ENCODE measurements around the gene RALGPS1. TPM values are rescaled to one million over a fixed set of nuclear protein-coding genes. Genes with fewer than 3 reads are reported as not detected.
A peak's percentile ranks its signal among the peaks of the same experiment; 100 is the strongest.

The RALGPS1 gene
- polyA plus RNA-seq, 4 donors: 16.6 to 53.3 (median 26.8) TPM

DNA sequence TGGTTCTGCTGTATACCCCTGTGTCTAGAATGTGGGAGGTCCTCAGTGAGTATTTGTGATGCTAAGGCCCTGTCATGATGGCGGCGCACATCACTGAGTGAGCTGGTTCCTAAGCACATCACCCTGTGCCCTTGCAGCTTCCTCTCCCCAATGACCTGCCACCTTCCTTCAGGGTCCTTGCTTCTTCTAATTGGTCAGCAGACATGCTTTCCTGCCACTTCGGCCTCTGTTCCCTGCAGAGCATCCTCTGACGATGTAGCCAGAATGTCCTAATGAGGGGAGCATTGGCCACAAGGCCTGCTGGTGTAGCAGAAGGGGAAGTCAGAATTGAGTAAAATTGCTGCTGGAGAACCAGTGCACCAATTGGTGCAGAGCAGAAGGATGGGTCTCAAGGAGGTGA is 238.9 kb downstream of the RALGPS1 start:
- H3K9me3 ChIP-seq (ENCODE audit: control insufficient read depth in 2 of 2, insufficient read depth in 1 of 2, low read depth in 1 of 2, low read length in 1 of 2): no peaks in the 10 kb centered on the region
- H3K27ac ChIP-seq (ENCODE audit: low read depth in 1 of 3, low read length in 2 of 3): no peak overlapping the region
- FAIRE-seq (no peak), DNase-seq (no peak)
- peaks cover 0 to 21% (median 0%) of the 10 kb centered on the region in 3 donors for H3K36me3 ChIP-seq (ENCODE audit: control insufficient read depth in 3 of 3, insufficient read depth in 2 of 3, low read depth in 1 of 3, low read length in 3 of 3)
- WGBS, 3 donors: 93 to 95% (median 94%) methylated on average over 4 of the region's 4 CpGs
- H3K4me3 ChIP-seq (ENCODE audit: low read depth in 1 of 3, low read length in 3 of 3): no peak overlapping the region
- H3K4me1 ChIP-seq (ENCODE audit: control insufficient read depth in 3 of 3, insufficient read depth in 2 of 3, low read depth in 1 of 3, low read length in 2 of 3): no peaks in the 10 kb centered on the region
- no peaks in the 10 kb centered on the region for H3K27me3 ChIP-seq (ENCODE audit: control insufficient read depth in 3 of 3, insufficient read depth in 3 of 3, low read length in 3 of 3)

DNA sequence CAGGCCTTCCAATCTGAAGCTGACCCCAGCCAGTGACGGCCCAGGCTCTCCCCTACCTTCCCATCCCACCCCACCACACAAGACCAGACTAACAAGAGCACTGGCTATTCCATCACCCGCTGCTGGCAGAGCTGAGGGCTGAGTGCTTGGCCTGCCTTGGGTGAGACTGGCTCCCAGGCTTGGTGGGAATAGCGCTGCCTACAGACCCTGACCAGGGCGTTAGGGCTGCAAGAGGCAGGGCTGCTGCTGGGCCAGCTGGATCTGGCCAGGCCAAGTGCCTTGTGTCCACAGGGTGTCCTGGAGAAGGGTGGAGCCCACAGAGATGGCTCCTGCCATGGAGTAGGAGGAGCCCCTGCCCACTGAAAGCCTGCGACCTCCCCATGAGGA is 239.4 kb downstream of the RALGPS1 start:
- H3K27ac ChIP-seq (ENCODE audit: low read depth in 1 of 3, low read length in 2 of 3): peak overlapping the region in 2 of 3 donors; percentile 34 to 43
- 83 to 90% (median 90%) methylated on average over 5 of the region's 5 CpGs for WGBS, 3 donors
- no peak for FAIRE-seq
- DNase-seq: no peak
- H3K4me1 ChIP-seq (ENCODE audit: control insufficient read depth in 3 of 3, insufficient read depth in 2 of 3, low read depth in 1 of 3, low read length in 2 of 3): peaks cover 0 to 3% (median 0%) of the 10 kb centered on the region in 3 donors
- no peaks in the 10 kb centered on the region for H3K9me3 ChIP-seq (ENCODE audit: control insufficient read depth in 2 of 2, insufficient read depth in 1 of 2, low read depth in 1 of 2, low read length in 1 of 2)
- H3K4me3 ChIP-seq (ENCODE audit: low read depth in 1 of 3, low read length in 3 of 3): no peak overlapping the region
- peaks cover 0 to 16% (median 0%) of the 10 kb centered on the region in 3 donors for H3K36me3 ChIP-seq (ENCODE audit: control insufficient read depth in 3 of 3, insufficient read depth in 2 of 3, low read depth in 1 of 3, low read length in 3 of 3)
- H3K27me3 ChIP-seq (ENCODE audit: control insufficient read depth in 3 of 3, insufficient read depth in 3 of 3, low read length in 3 of 3): no peaks in the 10 kb centered on the region

DNA sequence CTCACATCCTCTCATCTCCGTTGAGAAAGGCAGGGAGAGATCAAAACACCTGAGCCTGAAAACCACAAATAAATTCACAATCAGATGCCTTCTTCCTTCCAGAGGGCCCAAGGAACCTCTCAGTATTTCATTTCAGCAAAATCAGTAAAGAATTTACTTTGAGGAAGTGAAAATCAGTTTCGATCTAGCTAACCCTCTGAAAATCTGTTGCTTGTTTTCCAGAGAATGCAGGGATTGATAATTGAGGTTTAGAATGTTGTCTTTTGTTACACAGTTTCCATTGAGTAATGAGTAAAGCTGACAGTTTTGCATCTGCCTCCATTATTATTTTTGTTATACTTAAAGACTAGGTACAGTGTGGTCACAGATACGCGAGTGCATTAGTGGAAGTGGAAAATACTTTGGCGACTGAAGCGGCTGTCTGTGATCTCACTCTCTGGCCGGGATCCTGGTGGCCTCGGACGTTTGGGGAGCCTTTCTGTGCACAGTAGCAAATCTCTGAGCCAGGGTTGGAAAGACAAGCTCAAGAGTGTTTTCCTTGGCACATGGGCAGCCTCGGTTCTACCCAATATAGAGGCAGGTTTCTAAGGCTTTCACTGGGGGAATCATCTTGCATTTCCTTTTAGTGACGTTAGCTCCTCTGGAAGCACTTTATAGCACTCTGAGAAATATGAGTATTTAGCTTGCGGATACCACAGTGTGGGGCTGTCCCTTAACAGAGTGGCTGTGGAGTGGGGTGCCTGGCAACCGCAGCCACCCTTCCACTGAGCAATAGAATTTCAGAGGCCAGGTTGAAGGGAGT is 240.0 kb downstream of the RALGPS1 start:
- 44 to 82% (median 71%) methylated on average over 13 of the region's 13 CpGs for WGBS, 3 donors
- Histone ChIP-seq H3K4me1 (ENCODE audit: control insufficient read depth in 3 of 3, insufficient read depth in 2 of 3, low read depth in 1 of 3, low read length in 2 of 3) (peaks cover 0 to 8% (median 0%) of the 10 kb centered on the region in 3 donors), H3K27ac (ENCODE audit: low read depth in 1 of 3, low read length in 2 of 3) (peak overlapping the region in 2 of 3 donors; percentile 34 to 43), H3K27me3 (ENCODE audit: control insufficient read depth in 3 of 3, insufficient read depth in 3 of 3, low read length in 3 of 3) (no peaks in the 10 kb centered on the region), H3K9me3 (ENCODE audit: control insufficient read depth in 2 of 2, insufficient read depth in 1 of 2, low read depth in 1 of 2, low read length in 1 of 2) (no peaks in the 10 kb centered on the region), H3K4me3 (ENCODE audit: low read depth in 1 of 3, low read length in 3 of 3) (no peak overlapping the region), H3K36me3 (ENCODE audit: control insufficient read depth in 3 of 3, insufficient read depth in 2 of 3, low read depth in 1 of 3, low read length in 3 of 3) (peaks cover 0 to 12% (median 0%) of the 10 kb centered on the region in 3 donors)
- DNase-seq (no peak), FAIRE-seq (no peak)

DNA sequence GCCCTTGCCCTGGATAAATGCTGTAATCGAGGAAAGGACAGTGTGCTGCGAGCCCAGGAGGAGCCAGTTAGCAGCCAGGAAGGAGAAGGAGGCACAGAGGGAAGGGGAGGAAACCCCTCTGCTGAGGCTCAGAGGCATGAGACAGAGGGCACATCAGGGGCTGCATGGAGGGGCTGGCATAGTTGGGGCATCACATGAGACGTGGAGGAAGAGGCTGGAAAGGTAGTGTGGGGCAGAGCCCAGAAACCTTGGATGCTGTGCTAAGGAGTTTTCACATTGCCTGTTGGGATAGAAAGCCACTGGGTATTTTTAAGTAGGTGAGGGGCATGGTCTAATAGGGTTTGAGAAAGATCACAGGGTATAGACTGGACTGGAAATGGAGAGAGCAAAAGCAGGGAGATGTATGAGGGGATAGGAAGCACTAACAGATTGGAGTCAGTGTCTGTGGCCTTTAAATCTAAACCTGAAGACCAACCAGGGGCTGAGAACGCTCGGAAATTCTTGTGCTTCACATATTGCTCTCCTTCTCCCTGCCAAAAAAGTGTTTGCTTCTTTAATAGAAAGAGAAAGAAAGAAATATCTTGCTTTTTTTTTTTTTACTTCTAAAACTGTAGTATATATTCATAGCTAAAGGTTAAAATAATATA is 240.9 kb downstream of the RALGPS1 start:
- Histone ChIP-seq H3K9me3 (ENCODE audit: control insufficient read depth in 2 of 2, insufficient read depth in 1 of 2, low read depth in 1 of 2, low read length in 1 of 2) (no peaks in the 10 kb centered on the region), H3K36me3 (ENCODE audit: control insufficient read depth in 3 of 3, insufficient read depth in 2 of 3, low read depth in 1 of 3, low read length in 3 of 3) (peaks cover 0 to 16% (median 0%) of the 10 kb centered on the region in 3 donors), H3K4me3 (ENCODE audit: low read depth in 1 of 3, low read length in 3 of 3) (no peak overlapping the region), H3K27ac (ENCODE audit: low read depth in 1 of 3, low read length in 2 of 3) (peak overlapping the region in 2 of 3 donors; percentile 2 to 36), H3K4me1 (ENCODE audit: control insufficient read depth in 3 of 3, insufficient read depth in 2 of 3, low read depth in 1 of 3, low read length in 2 of 3) (peaks cover 0 to 13% (median 0%) of the 10 kb centered on the region in 3 donors), H3K27me3 (ENCODE audit: control insufficient read depth in 3 of 3, insufficient read depth in 3 of 3, low read length in 3 of 3) (no peaks in the 10 kb centered on the region)
- FAIRE-seq (no peak), DNase-seq (no peak)
- WGBS, 3 donors: 79 to 90% (median 90%) methylated on average over 5 of the region's 5 CpGs

DNA sequence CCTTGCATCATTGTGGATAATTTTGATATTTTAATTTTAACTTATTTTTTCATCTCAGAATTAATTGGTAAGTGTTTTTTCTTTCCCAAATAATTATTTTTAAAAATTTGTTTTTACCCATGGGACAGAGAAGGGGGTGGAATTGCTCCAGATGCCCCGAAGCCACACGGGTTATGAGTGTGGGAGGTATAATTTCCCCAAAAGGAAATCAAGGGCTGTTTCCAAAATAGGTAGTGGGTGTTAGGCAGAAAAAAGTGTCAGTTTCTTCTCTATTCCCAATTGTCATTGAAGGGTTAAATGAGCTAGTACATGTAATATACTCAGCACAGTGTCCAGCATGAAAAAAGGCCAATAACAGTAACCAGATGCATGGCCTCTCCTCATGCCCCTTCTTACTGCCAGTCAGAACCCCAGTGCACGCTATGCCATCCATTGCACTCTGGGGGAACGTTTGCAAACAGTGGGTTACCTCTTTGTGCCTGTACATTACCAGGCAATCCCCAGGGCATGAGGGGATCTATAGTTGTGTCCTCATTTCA is 244.3 kb downstream of the RALGPS1 start:
- no peak for FAIRE-seq
- Histone ChIP-seq H3K36me3 (ENCODE audit: control insufficient read depth in 3 of 3, insufficient read depth in 2 of 3, low read depth in 1 of 3, low read length in 3 of 3) (peaks cover 0 to 20% (median 0%) of the 10 kb centered on the region in 3 donors), H3K27me3 (ENCODE audit: control insufficient read depth in 3 of 3, insufficient read depth in 3 of 3, low read length in 3 of 3) (no peaks in the 10 kb centered on the region), H3K4me1 (ENCODE audit: control insufficient read depth in 3 of 3, insufficient read depth in 2 of 3, low read depth in 1 of 3, low read length in 2 of 3) (peaks cover 0 to 29% (median 5%) of the 10 kb centered on the region in 3 donors), H3K4me3 (ENCODE audit: low read depth in 1 of 3, low read length in 3 of 3) (no peak overlapping the region), H3K9me3 (ENCODE audit: control insufficient read depth in 2 of 2, insufficient read depth in 1 of 2, low read depth in 1 of 2, low read length in 1 of 2) (no peaks in the 10 kb centered on the region), H3K27ac (ENCODE audit: low read depth in 1 of 3, low read length in 2 of 3) (peak overlapping the region in 1 of 3 donors; percentile 65)
- 81 to 83% (median 82%) methylated on average over 4 of the region's 4 CpGs for WGBS, 3 donors
- DNase-seq: no peak

DNA sequence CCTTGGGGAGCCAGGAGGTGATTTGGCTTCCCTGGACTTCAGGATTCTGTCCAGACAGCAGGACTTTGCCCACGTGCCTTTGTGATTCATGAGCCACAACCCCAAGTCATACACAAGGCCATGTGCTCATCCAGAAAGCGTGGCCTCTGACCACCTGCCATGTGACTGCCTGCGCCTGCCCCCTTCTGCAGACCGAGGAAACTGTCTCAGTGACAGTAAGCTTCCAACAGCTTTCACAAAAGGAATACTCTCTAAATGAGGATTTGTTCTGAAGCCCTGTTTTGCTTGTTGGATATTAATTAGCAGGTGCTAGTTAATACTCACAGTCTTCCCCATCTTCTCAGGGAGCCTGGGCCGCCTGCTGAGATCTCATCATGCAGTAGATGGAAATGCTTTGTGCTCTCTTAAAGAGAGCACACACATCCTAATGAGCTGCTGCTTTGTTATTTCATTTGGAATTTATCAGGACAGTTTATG is 244.8 kb downstream of the RALGPS1 start:
- DNase-seq (peak; percentile 82 to 87), FAIRE-seq (no peak)
- 40 to 61% (median 51%) methylated on average over 5 of the region's 5 CpGs for WGBS, 3 donors

DNA sequence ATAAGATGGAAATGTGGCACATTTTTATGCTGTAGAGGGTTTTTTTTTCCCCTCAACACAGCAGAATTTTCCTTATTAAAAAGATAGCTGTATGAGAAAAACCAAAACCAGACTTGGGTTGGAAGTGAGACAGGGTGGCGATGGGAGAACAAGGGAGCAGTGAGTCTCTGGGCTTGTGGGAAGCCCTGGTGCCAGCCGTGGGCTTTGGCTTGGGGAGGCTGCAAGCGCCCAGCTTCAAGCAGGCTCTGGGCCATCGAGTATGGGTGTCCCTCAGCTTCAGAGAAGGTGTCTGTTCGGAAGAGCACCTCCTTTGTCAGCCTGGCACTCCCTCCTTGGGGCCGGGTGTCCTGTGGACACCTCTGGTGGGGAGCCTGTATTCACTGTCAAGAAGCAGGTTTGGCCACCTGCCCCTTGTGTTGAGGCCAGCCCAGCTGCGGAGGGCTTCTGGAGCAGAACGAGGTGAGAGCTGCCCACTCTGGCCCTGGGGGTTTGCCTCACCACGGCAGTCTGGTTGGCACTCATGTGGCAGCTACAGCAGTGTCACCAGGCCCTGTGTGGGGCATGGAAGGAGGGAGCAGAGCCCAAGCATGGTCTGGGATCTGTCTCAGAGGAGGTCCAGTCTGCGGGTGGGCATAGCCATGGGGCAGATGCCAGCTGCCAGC is 245.5 kb downstream of the RALGPS1 start:
- peaks cover 0 to 29% (median 5%) of the 10 kb centered on the region in 3 donors for H3K4me1 ChIP-seq (ENCODE audit: control insufficient read depth in 3 of 3, insufficient read depth in 2 of 3, low read depth in 1 of 3, low read length in 2 of 3)
- FAIRE-seq (no peak), DNase-seq (no peak)
- H3K36me3 ChIP-seq (ENCODE audit: control insufficient read depth in 3 of 3, insufficient read depth in 2 of 3, low read depth in 1 of 3, low read length in 3 of 3): peaks cover 0 to 19% (median 0%) of the 10 kb centered on the region in 3 donors
- 78 to 97% (median 90%) methylated on average over 10 of the region's 10 CpGs for WGBS, 3 donors
- H3K27ac ChIP-seq (ENCODE audit: low read depth in 1 of 3, low read length in 2 of 3): peak overlapping the region in 1 of 3 donors; percentile 49
- H3K4me3 ChIP-seq (ENCODE audit: low read depth in 1 of 3, low read length in 3 of 3): no peak overlapping the region
- no peaks in the 10 kb centered on the region for H3K27me3 ChIP-seq (ENCODE audit: control insufficient read depth in 3 of 3, insufficient read depth in 3 of 3, low read length in 3 of 3)
- H3K9me3 ChIP-seq (ENCODE audit: control insufficient read depth in 2 of 2, insufficient read depth in 1 of 2, low read depth in 1 of 2, low read length in 1 of 2): no peaks in the 10 kb centered on the region

More for the DNA sequence above, 244.8 kb downstream of the RALGPS1 start:
- H3K27ac ChIP-seq (ENCODE audit: low read depth in 1 of 3, low read length in 2 of 3): peak overlapping the region in 1 of 3 donors; percentile 65
- no peaks in the 10 kb centered on the region for H3K27me3 ChIP-seq (ENCODE audit: control insufficient read depth in 3 of 3, insufficient read depth in 3 of 3, low read length in 3 of 3)
- H3K4me1 ChIP-seq (ENCODE audit: control insufficient read depth in 3 of 3, insufficient read depth in 2 of 3, low read depth in 1 of 3, low read length in 2 of 3): peaks cover 0 to 29% (median 5%) of the 10 kb centered on the region in 3 donors
- no peak overlapping the region for H3K4me3 ChIP-seq (ENCODE audit: low read depth in 1 of 3, low read length in 3 of 3)
- H3K36me3 ChIP-seq (ENCODE audit: control insufficient read depth in 3 of 3, insufficient read depth in 2 of 3, low read depth in 1 of 3, low read length in 3 of 3): peaks cover 0 to 17% (median 0%) of the 10 kb centered on the region in 3 donors
- H3K9me3 ChIP-seq (ENCODE audit: control insufficient read depth in 2 of 2, insufficient read depth in 1 of 2, low read depth in 1 of 2, low read length in 1 of 2): no peaks in the 10 kb centered on the region
